K562 (cell line): ENCODE data around the gene ZEB2. TPM values are rescaled to one million over a fixed set of nuclear protein-coding genes. Genes with fewer than 3 reads are reported as not detected.
A peak's percentile ranks its signal among the peaks of the same experiment; 100 is the strongest.

Source experiments
- CAMTA2 ChIP-seq: fragments of 250-450 bp; sonication (Bioruptor Pico); conservative IDR thresholded peaks from 2 replicates; pipeline ENCODE4 v1.5.1; 2022
- CXXC5 ChIP-seq: fragments of 250-450 bp; sonication (Bioruptor Pico); IDR thresholded peaks from 2 replicates; pipeline ENCODE4 v1.8.0; 2022; ENCODE audit warnings: inconsistent platforms, mild to moderate bottlenecking, moderate library complexity
- ESRRA ChIP-seq: fragments of 450-650 bp; IDR thresholded peaks from 2 replicates; pipeline ENCODE4 v1.6.1; 2014; ENCODE audit warnings: low read depth, mild to moderate bottlenecking, moderate library complexity, borderline replicate concordance
- HDAC3 ChIP-seq: fragments of 450-650 bp; IDR thresholded peaks from 2 replicates; pipeline ENCODE4 v1.6.1; 2018; ENCODE audit warnings: borderline replicate concordance, mild to moderate bottlenecking, moderate library complexity; ENCODE audit not compliant: partially characterized antibody
- NFE2 ChIP-seq: IDR thresholded peaks from 2 replicates; pipeline ENCODE4 v1.6.1; 2014; ENCODE audit warnings: antibody characterized with exemption, low read depth
- PKNOX1 ChIP-seq: fragments of 450-650 bp; IDR thresholded peaks from 2 replicates; pipeline ENCODE4 v1.6.1; 2016
- POLR2A ChIP-seq: fragments of 450-650 bp; conservative IDR thresholded peaks from 2 replicates; pipeline ENCODE4 v1.6.1; 2016
- POLR2G ChIP-seq: fragments of 200-400 bp; formaldehyde crosslinking; IDR thresholded peaks from 2 replicates; pipeline ENCODE4 v1.6.1; 2017; ENCODE audit warnings: low read depth, mild to moderate bottlenecking, antibody characterized with exemption, low read length, moderate library complexity
- TAF1 ChIP-seq: IDR thresholded peaks from 2 replicates; pipeline ENCODE4 v1.6.1; 2011; ENCODE audit warnings: mild to moderate bottlenecking, low read length, moderate library complexity; ENCODE audit not compliant: insufficient read depth, control insufficient read depth, severe bottlenecking; ENCODE audit errors: extremely low read depth
- TFAM ChIP-seq: fragments of 250-450 bp; sonication (Bioruptor Pico); conservative IDR thresholded peaks from 2 replicates; pipeline ENCODE4 v1.5.0; 2021; ENCODE audit warnings: mild to moderate bottlenecking, moderate library complexity
- ZNF146 ChIP-seq: IDR thresholded peaks from one replicate; pipeline ENCODE4 v1.6.1; 2018; ENCODE audit warnings: missing compliant biosample characterization; ENCODE audit not compliant: unreplicated experiment
- ZNF398 ChIP-seq: fragments of 250-450 bp; sonication (Bioruptor Pico); IDR thresholded peaks from 2 replicates; pipeline ENCODE4 v1.8.0; 2021; ENCODE audit warnings: moderate library complexity, mild to moderate bottlenecking, inconsistent platforms
- ZNF609 ChIP-seq: sonication (generic); formaldehyde crosslinking; IDR thresholded peaks from 2 replicates; pipeline ENCODE4 v1.8.1; 2023; ENCODE audit warnings: missing genetic modification reagents, mild to moderate bottlenecking, borderline replicate concordance
- polyA plus RNA-seq, 8 experiments: library from polyadenylated mRNA; depleted of rRNA in 4 of 8; stranded (reverse) in 5 of 8; unstranded in 3 of 8; fragments of >200 nt; fragmentation: Nextera tagmentation in 2 of 8; fragmentation: Illumina TruSeq in 1 of 8; extraction: Ambion mirVana in 2 of 8; extraction: Trizol in 1 of 8; gene quantifications; 2 replicates each; pipeline versions ENCODE4 v1.2.1 to v1.2.3, GENCODE V29; 2011 to 2014; ENCODE audit warnings: inconsistent platforms in 1 of 8, missing spikeins in 1 of 8
- total RNA-seq, 7 experiments: library from RNA; depleted of rRNA in 6 of 7; stranded (reverse); fragments of >200 nt in 6 of 7; fragmentation: Illumina TruSeq in 2 of 7; extraction: Trizol in 2 of 7; gene quantifications; 2 replicates each; pipeline versions ENCODE4 v1.2.1 to v1.2.3, GENCODE V29; 2011 to 2021; ENCODE audit warnings: low replicate concordance in 1 of 7

Gene ZEB2
- total and polyA plus RNA-seq, 9 of the 15 experiments (the other 6 are each of a cell fraction or from before 2014, with no cell fraction given): 15.1 to 113 (median 72.3) TPM

- no peak for TF ChIP-seq ESRRA
- peak; percentile 66 for TF ChIP-seq POLR2A
- TF ChIP-seq CXXC5: peak; percentile 21; the same call in 1 of the 2 replicates
- no peak for TF ChIP-seq TFAM (CRISPR knock-in tag)
- TF ChIP-seq HDAC3: no peak
- TF ChIP-seq ZNF398 (CRISPR knock-in tag): no peak
- no peak for TF ChIP-seq CAMTA2 (CRISPR knock-in tag)
- no peak for TF ChIP-seq NFE2
- TF ChIP-seq ZNF146 (CRISPR knock-in tag): no peak
- TF ChIP-seq TAF1: no peak
- TF ChIP-seq ZNF609 (CRISPR knock-in tag): no peak
- TF ChIP-seq PKNOX1: no peak
- TF ChIP-seq POLR2G: 0 out of 2 replicates have a peak, but pooled peaks have one; percentile 21
These were observed 9.5 kb downstream of the ZEB2 start (continued) for GRCh38 chr2:144510294-144510991.
